Sigmoid colon (tissue), 3 donors: ENCODE measurements around the gene LRP8.

Experiments
- POLR2A ChIP-seq, 2 donors: fragments of 450-650 bp; IDR thresholded peaks; one replicate each; pipeline ENCODE4 v1.6.1; 2016; ENCODE audit warnings: antibody characterized with exemption in 2 of 2, mild to moderate bottlenecking in 2 of 2, moderate library complexity in 2 of 2
- TF ChIP-seq, protein P1 (sequence below), 4 experiments: fragments of 450-650 bp in 3 of 4; fragments of 200-600 bp in 1 of 4; IDR thresholded peaks; one replicate each; pipeline ENCODE4 v1.5.1; 2016 to 2019; ENCODE audit warnings: antibody characterized with exemption in 4 of 4, mild to moderate bottlenecking in 3 of 4, moderate library complexity in 2 of 4

DNA sequence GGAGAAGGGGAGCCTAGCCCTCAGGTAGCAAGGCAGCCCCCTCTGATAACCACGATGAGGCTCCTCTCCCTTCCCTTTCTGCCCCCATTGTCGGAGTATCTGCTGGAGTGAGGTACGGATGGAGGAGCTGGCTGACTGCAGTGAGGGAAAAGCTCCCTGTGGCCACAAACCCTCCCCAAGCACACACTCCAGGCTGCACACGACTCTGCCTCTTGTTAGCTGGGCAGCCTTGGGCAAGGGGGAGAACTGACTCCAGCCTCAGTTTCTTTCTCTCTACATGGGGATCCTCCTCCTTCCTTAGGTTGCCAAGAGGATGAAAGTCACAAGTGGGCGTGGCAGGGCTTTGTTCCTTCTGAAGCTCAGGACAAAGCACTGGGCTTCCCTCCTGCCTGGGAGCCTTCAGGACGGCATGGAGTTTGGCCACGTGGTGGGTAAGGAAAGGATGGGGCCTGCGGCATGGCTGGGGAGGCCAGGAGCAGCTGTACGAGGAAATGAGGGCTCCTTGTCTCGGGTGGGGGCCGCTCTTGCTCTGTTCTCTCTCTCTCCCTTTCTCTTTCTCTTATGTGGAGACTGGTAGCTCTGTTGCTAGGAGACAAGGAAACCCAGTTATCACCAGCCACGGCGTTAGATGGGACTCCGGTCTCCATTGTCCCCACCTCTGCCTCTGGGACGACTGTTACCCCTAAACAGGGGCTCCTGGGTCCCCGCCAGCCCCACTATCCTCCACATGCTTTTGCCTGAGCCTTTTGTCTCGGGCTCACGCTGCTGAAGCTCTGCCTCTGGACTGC, 39.7 kb downstream of the LRP8 start:
- no peak for TF ChIP-seq POLR2A (IDR thresholded peaks at IDR 0.05)
- TF ChIP-seq, protein P1, sequence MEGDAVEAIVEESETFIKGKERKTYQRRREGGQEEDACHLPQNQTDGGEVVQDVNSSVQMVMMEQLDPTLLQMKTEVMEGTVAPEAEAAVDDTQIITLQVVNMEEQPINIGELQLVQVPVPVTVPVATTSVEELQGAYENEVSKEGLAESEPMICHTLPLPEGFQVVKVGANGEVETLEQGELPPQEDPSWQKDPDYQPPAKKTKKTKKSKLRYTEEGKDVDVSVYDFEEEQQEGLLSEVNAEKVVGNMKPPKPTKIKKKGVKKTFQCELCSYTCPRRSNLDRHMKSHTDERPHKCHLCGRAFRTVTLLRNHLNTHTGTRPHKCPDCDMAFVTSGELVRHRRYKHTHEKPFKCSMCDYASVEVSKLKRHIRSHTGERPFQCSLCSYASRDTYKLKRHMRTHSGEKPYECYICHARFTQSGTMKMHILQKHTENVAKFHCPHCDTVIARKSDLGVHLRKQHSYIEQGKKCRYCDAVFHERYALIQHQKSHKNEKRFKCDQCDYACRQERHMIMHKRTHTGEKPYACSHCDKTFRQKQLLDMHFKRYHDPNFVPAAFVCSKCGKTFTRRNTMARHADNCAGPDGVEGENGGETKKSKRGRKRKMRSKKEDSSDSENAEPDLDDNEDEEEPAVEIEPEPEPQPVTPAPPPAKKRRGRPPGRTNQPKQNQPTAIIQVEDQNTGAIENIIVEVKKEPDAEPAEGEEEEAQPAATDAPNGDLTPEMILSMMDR (IDR thresholded peaks at IDR 0.05) = no peak
